ENCODE data around the gene TBC1D9.

Gene TBC1D9

DNA sequence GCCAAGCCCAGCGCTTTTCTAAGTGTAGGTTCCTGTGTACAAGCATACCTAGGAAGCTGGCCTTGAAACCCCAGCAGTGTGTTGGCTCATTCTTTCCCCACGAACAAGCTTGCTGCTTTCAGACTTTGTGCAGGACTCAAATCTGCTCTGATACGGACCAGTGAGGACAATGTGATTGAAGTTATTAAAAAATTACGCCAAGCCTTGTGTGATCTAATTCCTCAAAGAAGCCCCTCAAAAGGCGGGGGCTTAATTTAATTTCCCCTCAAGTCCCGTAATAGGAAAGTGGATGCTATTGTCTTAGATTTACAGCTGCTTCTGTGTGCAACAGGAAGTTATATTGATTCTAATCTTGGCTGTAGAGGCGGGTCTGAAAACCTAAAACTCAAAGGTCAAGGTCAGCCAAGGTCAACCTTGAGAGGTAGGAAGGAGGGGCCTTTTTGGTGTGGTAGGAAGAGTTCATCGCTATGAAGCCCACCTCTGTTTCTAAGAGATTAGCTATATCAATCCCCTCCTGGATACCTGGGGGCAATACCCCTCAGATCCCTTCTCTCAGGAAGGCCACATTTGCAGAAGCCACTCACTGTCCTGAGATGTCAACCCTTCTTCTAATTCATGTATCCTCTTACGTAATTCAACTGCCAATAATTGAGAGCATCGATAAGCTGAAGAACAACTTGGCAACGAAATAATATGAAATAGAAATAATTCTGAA lies 45.1 kb downstream of the TBC1D9 start:
- H3K4me1 ChIP-seq (ENCODE audit: control insufficient read depth in 2 of 2, insufficient read depth in 2 of 2, low read length in 2 of 2) = no peaks in the 10 kb centered on the region

DNA sequence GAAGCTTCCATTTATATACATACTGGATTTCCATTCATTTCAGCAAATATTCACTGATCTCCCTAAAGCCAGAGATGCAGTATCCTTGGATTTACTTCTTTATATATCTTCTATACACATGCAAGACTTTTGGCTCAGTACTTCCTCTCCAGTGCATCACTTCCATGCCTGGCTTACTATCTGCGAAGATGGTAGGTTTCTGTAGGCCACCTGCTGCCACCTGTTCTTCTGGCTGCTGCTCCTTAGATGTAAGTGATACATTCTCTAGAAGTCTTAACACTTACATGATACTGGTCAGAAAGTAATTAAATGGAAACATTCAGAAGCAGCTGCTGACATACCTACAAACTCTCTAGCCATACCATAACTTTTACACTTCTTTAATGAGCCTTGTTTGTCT lies 48.9 kb downstream of the TBC1D9 start:
- no peak overlapping the region for H3K4me3 ChIP-seq (ENCODE audit: low read length in 2 of 2)
- H3K9me3 ChIP-seq (ENCODE audit: control insufficient read depth in 2 of 2, low read length in 2 of 2) = no peaks in the 10 kb centered on the region
- H3K9ac ChIP-seq (ENCODE audit: low read depth in 1 of 2, low read length in 2 of 2) = no peak overlapping the region
- H3K4me1 ChIP-seq (ENCODE audit: control insufficient read depth in 2 of 2, insufficient read depth in 2 of 2, low read length in 2 of 2) = no peaks in the 10 kb centered on the region
- no peak overlapping the region for H3K27ac ChIP-seq (ENCODE audit: low read depth in 2 of 2, low read length in 2 of 2)
- no peaks in the 10 kb centered on the region for H3K27me3 ChIP-seq (ENCODE audit: control insufficient read depth in 2 of 2, insufficient read depth in 2 of 2, low read length in 2 of 2)
- H3K36me3 ChIP-seq (ENCODE audit: control insufficient read depth in 2 of 2, insufficient read depth in 2 of 2, low read length in 2 of 2) = no peaks in the 10 kb centered on the region

More for the DNA sequence above, 45.1 kb downstream of the TBC1D9 start:
- no peaks in the 10 kb centered on the region for H3K9me3 ChIP-seq (ENCODE audit: control insufficient read depth in 2 of 2, low read length in 2 of 2)
- no peak overlapping the region for H3K9ac ChIP-seq (ENCODE audit: low read depth in 1 of 2, low read length in 2 of 2)
- H3K27ac ChIP-seq (ENCODE audit: low read depth in 2 of 2, low read length in 2 of 2) = no peak overlapping the region
- H3K27me3 ChIP-seq (ENCODE audit: control insufficient read depth in 2 of 2, insufficient read depth in 2 of 2, low read length in 2 of 2) = no peaks in the 10 kb centered on the region
- H3K4me3 ChIP-seq (ENCODE audit: low read length in 2 of 2) = no peak overlapping the region
- H3K36me3 ChIP-seq (ENCODE audit: control insufficient read depth in 2 of 2, insufficient read depth in 2 of 2, low read length in 2 of 2) = no peaks in the 10 kb centered on the region

DNA sequence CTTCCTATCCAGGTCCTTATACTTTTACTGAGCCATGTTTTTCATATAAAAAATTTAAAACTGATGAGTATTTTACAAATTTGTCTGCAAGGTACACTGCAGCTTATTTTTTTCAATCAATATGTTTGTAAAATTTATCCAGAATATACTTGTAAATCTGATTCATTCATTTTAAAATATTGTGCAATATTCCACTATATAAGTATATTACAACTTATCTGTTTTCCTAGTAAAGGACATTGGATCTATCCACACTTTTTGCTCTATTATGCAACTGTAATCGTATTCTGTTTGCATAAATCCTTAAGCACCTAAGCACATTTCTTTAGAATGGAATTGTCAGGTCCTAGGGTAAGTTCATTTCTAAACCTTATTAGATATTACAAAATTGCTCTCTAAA lies 49.5 kb downstream of the TBC1D9 start:
- H3K4me3 ChIP-seq (ENCODE audit: low read length in 2 of 2) = no peak overlapping the region
- H3K4me1 ChIP-seq (ENCODE audit: control insufficient read depth in 2 of 2, insufficient read depth in 2 of 2, low read length in 2 of 2) = no peaks in the 10 kb centered on the region
- H3K9ac ChIP-seq (ENCODE audit: low read depth in 1 of 2, low read length in 2 of 2) = no peak overlapping the region
- H3K36me3 ChIP-seq (ENCODE audit: control insufficient read depth in 2 of 2, insufficient read depth in 2 of 2, low read length in 2 of 2) = no peaks in the 10 kb centered on the region
- H3K9me3 ChIP-seq (ENCODE audit: control insufficient read depth in 2 of 2, low read length in 2 of 2) = no peaks in the 10 kb centered on the region
- H3K27me3 ChIP-seq (ENCODE audit: control insufficient read depth in 2 of 2, insufficient read depth in 2 of 2, low read length in 2 of 2) = no peaks in the 10 kb centered on the region
- H3K27ac ChIP-seq (ENCODE audit: low read depth in 2 of 2, low read length in 2 of 2) = no peak overlapping the region

DNA sequence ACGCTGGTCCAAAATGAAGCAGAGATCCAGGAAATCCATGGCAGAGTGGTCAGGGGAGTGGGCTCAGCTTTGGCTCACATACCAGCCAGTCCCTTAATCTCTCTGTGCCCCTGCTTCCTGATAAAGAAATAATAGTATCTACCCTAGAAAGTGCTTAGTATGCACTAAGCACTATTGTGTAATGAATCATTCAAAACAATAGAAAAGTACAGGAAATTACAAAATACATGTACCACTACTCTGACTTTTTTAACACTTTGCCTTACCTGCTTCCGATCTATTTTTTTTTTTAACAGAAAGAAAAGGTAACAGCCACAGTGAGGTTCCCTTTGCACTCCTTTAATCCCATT lies 49.9 kb downstream of the TBC1D9 start:
- no peak overlapping the region for H3K9ac ChIP-seq (ENCODE audit: low read depth in 1 of 2, low read length in 2 of 2)
- H3K9me3 ChIP-seq (ENCODE audit: control insufficient read depth in 2 of 2, low read length in 2 of 2) = no peaks in the 10 kb centered on the region
- no peak overlapping the region for H3K27ac ChIP-seq (ENCODE audit: low read depth in 2 of 2, low read length in 2 of 2)
- no peak overlapping the region for H3K4me3 ChIP-seq (ENCODE audit: low read length in 2 of 2)
- no peaks in the 10 kb centered on the region for H3K27me3 ChIP-seq (ENCODE audit: control insufficient read depth in 2 of 2, insufficient read depth in 2 of 2, low read length in 2 of 2)
- H3K36me3 ChIP-seq (ENCODE audit: control insufficient read depth in 2 of 2, insufficient read depth in 2 of 2, low read length in 2 of 2) = no peaks in the 10 kb centered on the region
- no peaks in the 10 kb centered on the region for H3K4me1 ChIP-seq (ENCODE audit: control insufficient read depth in 2 of 2, insufficient read depth in 2 of 2, low read length in 2 of 2)

DNA sequence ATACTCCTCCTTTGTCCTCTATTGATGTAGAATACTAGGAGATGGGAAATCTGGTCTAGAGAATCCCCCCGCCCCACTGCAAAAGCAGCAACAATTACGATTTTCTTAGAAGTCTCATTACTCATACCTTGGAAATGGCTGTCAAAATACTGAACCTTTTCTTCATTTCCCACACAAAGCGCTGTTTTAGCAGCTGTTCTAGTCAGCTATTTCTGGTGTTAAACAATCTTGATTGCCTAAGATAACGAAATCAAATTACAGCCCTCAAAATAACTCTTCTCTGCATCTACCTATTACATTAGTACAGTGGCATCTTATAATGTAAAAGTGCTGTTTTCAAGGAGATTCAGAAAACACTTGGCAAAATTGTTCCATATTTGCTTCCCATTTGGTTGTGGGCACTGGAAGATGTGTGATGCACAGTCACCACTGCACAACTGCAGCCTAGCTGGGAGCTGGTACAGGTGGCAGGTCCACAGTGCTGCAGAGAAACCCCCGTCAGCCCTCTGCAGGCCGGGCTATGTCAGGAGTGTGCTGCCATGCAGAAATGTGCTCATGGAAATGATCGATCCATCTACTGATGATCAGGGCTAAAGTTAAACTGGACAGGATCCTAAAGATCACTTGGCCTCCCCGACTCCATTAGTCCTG lies 50.4 kb downstream of the TBC1D9 start:
- H3K36me3 ChIP-seq (ENCODE audit: control insufficient read depth in 2 of 2, insufficient read depth in 2 of 2, low read length in 2 of 2) = no peaks in the 10 kb centered on the region
- no peak overlapping the region for H3K9ac ChIP-seq (ENCODE audit: low read depth in 1 of 2, low read length in 2 of 2)
- no peaks in the 10 kb centered on the region for H3K9me3 ChIP-seq (ENCODE audit: control insufficient read depth in 2 of 2, low read length in 2 of 2)
- H3K4me1 ChIP-seq (ENCODE audit: control insufficient read depth in 2 of 2, insufficient read depth in 2 of 2, low read length in 2 of 2) = no peaks in the 10 kb centered on the region
- no peak overlapping the region for H3K4me3 ChIP-seq (ENCODE audit: low read length in 2 of 2)
- H3K27me3 ChIP-seq (ENCODE audit: control insufficient read depth in 2 of 2, insufficient read depth in 2 of 2, low read length in 2 of 2) = no peaks in the 10 kb centered on the region
- H3K27ac ChIP-seq (ENCODE audit: low read depth in 2 of 2, low read length in 2 of 2) = no peak overlapping the region

DNA sequence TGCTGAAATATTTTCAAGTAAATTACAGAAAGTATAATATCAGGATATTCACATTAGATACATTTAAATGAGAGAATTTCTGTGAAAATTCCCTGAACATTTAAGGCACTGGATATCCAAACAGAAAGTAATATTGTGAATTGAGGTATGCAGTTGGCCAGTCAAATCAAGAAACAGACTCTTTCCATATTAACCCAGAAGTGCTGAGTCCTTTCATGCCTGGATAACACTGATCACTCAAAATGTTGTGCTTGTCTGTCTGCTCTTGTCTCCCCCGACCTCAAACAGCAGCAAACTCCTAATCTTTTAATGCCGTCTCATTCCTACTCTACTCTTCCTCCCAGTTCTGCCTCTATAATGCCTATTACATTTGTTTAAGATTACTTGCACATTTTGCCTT lies 51.2 kb downstream of the TBC1D9 start:
- no peaks in the 10 kb centered on the region for H3K36me3 ChIP-seq (ENCODE audit: control insufficient read depth in 2 of 2, insufficient read depth in 2 of 2, low read length in 2 of 2)
- no peaks in the 10 kb centered on the region for H3K27me3 ChIP-seq (ENCODE audit: control insufficient read depth in 2 of 2, insufficient read depth in 2 of 2, low read length in 2 of 2)
- no peaks in the 10 kb centered on the region for H3K9me3 ChIP-seq (ENCODE audit: control insufficient read depth in 2 of 2, low read length in 2 of 2)
- H3K9ac ChIP-seq (ENCODE audit: low read depth in 1 of 2, low read length in 2 of 2) = no peak overlapping the region
- H3K4me3 ChIP-seq (ENCODE audit: low read length in 2 of 2) = no peak overlapping the region
- no peaks in the 10 kb centered on the region for H3K4me1 ChIP-seq (ENCODE audit: control insufficient read depth in 2 of 2, insufficient read depth in 2 of 2, low read length in 2 of 2)
- H3K27ac ChIP-seq (ENCODE audit: low read depth in 2 of 2, low read length in 2 of 2) = no peak overlapping the region

DNA sequence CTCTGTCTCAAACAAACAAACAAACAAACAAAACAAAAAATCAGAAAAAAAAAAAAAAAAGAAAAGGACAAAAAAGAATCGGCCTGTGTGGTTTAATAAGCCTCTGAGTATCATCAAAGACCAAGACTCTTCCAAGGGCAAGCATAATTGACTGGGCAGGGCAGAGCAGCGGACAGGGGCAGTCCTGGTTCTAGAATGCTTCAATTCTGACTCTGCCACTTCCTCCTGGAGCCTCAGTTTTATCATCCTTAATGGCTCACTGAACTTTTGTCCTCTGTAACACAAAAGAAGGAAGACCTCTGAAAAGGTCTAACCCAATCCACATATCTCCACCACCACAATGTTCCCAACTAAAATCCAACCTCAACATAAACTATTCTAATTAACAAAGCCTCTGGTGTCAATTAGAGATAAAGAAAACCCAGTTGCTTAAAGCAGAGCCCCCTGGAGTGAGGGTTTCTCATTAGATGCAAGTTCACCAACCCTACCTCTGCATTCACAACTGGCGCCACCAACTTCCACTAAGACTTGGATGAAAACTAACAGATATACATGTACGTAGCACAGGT lies 51.7 kb downstream of the TBC1D9 start:
- Histone ChIP-seq H3K27ac (ENCODE audit: low read depth in 2 of 2, low read length in 2 of 2) (no peak overlapping the region), H3K4me3 (ENCODE audit: low read length in 2 of 2) (no peak overlapping the region), H3K27me3 (ENCODE audit: control insufficient read depth in 2 of 2, insufficient read depth in 2 of 2, low read length in 2 of 2) (no peaks in the 10 kb centered on the region), H3K4me1 (ENCODE audit: control insufficient read depth in 2 of 2, insufficient read depth in 2 of 2, low read length in 2 of 2) (no peaks in the 10 kb centered on the region), H3K36me3 (ENCODE audit: control insufficient read depth in 2 of 2, insufficient read depth in 2 of 2, low read length in 2 of 2) (no peaks in the 10 kb centered on the region), H3K9me3 (ENCODE audit: control insufficient read depth in 2 of 2, low read length in 2 of 2) (no peaks in the 10 kb centered on the region), H3K9ac (ENCODE audit: low read depth in 1 of 2, low read length in 2 of 2) (no peak overlapping the region)

DNA sequence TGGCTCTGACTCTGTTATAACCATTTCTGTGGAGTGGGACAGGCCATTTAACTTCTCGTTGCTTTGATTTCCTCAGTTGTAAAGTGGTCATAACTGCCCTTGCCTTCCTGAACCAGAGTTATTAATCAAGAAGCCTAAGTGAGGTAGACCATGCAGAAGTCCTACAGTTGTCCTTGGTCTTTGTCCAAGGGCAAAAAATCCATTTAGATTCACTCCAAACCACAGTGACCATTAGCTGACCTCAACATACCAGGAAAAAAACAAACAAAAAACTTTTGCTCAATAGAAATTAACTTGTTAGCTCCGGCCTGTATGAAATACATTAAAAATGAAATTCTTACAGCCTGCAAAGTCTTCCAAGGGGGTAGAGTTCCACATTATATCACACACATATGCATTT lies 52.7 kb downstream of the TBC1D9 start:
- Histone ChIP-seq H3K4me3 (ENCODE audit: low read length in 2 of 2) (no peak overlapping the region), H3K36me3 (ENCODE audit: control insufficient read depth in 2 of 2, insufficient read depth in 2 of 2, low read length in 2 of 2) (no peaks in the 10 kb centered on the region), H3K4me1 (ENCODE audit: control insufficient read depth in 2 of 2, insufficient read depth in 2 of 2, low read length in 2 of 2) (no peaks in the 10 kb centered on the region), H3K9me3 (ENCODE audit: control insufficient read depth in 2 of 2, low read length in 2 of 2) (no peaks in the 10 kb centered on the region), H3K9ac (ENCODE audit: low read depth in 1 of 2, low read length in 2 of 2) (no peak overlapping the region), H3K27ac (ENCODE audit: low read depth in 2 of 2, low read length in 2 of 2) (no peak overlapping the region), H3K27me3 (ENCODE audit: control insufficient read depth in 2 of 2, insufficient read depth in 2 of 2, low read length in 2 of 2) (no peaks in the 10 kb centered on the region)

DNA sequence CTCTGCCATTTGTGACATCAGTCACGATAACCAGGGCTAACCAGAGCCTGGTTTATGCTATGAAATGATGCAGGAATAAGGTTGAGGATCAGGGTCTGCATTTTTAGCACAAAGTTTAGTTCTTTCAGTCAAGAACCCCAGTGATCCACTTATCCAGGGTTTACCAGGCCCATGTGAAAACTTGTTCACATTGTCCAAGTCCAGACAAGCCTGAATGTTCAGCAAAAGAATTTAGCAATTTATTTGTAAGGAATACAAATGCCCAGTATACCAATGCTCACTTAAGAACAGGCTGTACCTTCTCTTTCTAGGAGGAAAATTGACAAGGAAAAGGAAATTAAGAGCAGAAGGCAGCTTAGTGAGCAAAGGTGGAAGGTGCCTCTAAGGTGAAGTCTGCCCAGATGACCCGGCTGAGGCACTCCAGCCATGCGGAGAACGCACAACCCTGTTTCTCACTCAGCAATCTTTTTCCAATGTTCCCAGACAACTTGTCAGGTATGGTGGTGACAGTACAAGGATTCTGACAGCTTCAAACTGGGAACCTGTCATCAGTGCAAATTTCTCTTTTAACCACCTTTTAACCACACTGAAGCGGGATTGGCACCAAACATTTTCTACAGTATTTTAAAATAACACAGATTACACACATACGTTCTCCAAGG lies 54.0 kb downstream of the TBC1D9 start:
- no peaks in the 10 kb centered on the region for H3K36me3 ChIP-seq (ENCODE audit: control insufficient read depth in 2 of 2, insufficient read depth in 2 of 2, low read length in 2 of 2)
- no peak overlapping the region for H3K4me3 ChIP-seq (ENCODE audit: low read length in 2 of 2)
- H3K9ac ChIP-seq (ENCODE audit: low read depth in 1 of 2, low read length in 2 of 2) = no peak overlapping the region
- no peak overlapping the region for H3K27ac ChIP-seq (ENCODE audit: low read depth in 2 of 2, low read length in 2 of 2)
- no peaks in the 10 kb centered on the region for H3K9me3 ChIP-seq (ENCODE audit: control insufficient read depth in 2 of 2, low read length in 2 of 2)
- H3K27me3 ChIP-seq (ENCODE audit: control insufficient read depth in 2 of 2, insufficient read depth in 2 of 2, low read length in 2 of 2) = no peaks in the 10 kb centered on the region
- no peaks in the 10 kb centered on the region for H3K4me1 ChIP-seq (ENCODE audit: control insufficient read depth in 2 of 2, insufficient read depth in 2 of 2, low read length in 2 of 2)

DNA sequence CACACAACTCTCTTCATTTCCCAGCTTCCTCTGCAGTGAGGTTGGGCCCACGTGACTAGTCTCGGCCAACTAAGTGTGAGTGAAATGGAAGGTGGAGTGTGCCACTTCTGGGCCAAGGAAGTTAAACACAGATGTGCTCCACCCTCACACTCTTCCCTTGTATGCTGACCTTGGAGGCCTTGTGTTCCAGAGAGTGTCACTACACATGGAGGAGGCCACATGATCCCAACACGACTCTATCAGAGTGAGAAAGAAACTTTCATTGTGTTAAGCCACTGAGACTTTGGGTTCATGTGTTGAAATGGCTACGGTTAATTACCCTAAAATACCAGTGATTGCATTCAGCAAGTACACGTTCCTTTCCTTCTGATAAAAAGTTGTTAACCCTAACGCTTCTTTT lies 55.1 kb downstream of the TBC1D9 start:
- Histone ChIP-seq H3K9ac (ENCODE audit: low read depth in 1 of 2, low read length in 2 of 2) (no peak overlapping the region), H3K4me3 (ENCODE audit: low read length in 2 of 2) (no peak overlapping the region), H3K9me3 (ENCODE audit: control insufficient read depth in 2 of 2, low read length in 2 of 2) (no peaks in the 10 kb centered on the region), H3K27ac (ENCODE audit: low read depth in 2 of 2, low read length in 2 of 2) (no peak overlapping the region), H3K4me1 (ENCODE audit: control insufficient read depth in 2 of 2, insufficient read depth in 2 of 2, low read length in 2 of 2) (no peaks in the 10 kb centered on the region), H3K36me3 (ENCODE audit: control insufficient read depth in 2 of 2, insufficient read depth in 2 of 2, low read length in 2 of 2) (no peaks in the 10 kb centered on the region), H3K27me3 (ENCODE audit: control insufficient read depth in 2 of 2, insufficient read depth in 2 of 2, low read length in 2 of 2) (no peaks in the 10 kb centered on the region)
